ENCODE results near the gene KRT37. TPM values are rescaled to one million over a fixed set of nuclear protein-coding genes. Genes with fewer than 3 reads are reported as not detected.

Gene KRT37
- under 1 TPM in 3 of 8 experiments, not detected in 5; 0.05 to 0.41 (median 0.33) TPM for total RNA-seq

DNA sequence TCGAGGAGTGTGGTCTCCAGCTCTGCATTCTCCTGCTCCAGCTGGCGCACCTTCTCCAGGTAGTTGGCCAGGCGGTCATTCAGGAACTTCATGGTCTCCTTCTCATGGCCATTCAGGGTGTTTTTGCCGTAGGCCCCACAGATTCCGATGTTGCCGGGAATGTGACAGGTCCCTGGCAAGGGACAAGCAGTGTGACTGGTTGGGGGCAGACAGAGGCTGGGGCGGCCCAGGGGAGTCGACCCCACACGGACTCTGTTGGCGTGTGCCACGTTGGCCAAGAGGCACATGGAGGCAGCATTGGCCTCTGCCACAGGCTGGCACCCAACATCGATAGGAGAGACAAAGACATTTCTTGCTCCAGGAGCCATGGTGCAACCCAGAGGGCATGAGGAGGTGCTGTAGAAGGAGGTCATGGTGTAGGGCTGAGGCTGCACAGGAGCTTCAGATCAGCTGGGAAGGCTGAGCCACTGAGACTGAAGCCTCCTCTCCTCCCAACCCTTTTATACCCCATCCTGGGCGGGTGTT, at the start of gene KRT37:
Gene KRT37, minus strand, starts transcription at position 475 of the 525 bp plus-strand sequence. Its CDS starts 62 bp downstream, at position 413.
- Histone ChIP-seq H3K27ac (no peak within 1 kb of the TSS), H3K4me1 (replicated peaks in 1 of 2) (peaks cover 0 to 5% of the 10 kb centered on the region in 2 donors), H3K4me3 (no peak within 1 kb of the TSS)
- in situ Hi-C loops (cut with MboI; ENCODE audit: low pct_unique_long_range_greater_than_20kb in 2 of 9, low sequenced_read_pairs in 9 of 9, unreplicated experiment in 9 of 9) = loop anchor here in 1 of 9 experiments (25.0 kb wide), 1 partner anchor 88 kb away; the partner anchor contains the start of genes KRT13 and KRT15
- WGBS, 10 experiments = 40 to 100% (median 100%) methylated on average over 1 of the region's 13 CpGs; no CpG with 5 or more reads in 6 of the 10 experiments
- ATAC-seq (replicated peaks in 6 of 8) = no peak

- no peak for ATAC-seq (replicated peaks in 6 of 8)
- no peaks in the 10 kb centered on the region for H3K4me1 ChIP-seq (replicated peaks in 1 of 2)
- H3K27ac ChIP-seq = no peak overlapping the region
- no peak overlapping the region for H3K4me3 ChIP-seq
- in situ Hi-C loops (cut with MboI; ENCODE audit: low pct_unique_long_range_greater_than_20kb in 2 of 9, low sequenced_read_pairs in 9 of 9, unreplicated experiment in 9 of 9) = no loop called here
Observed at GRCh38 chr17:41468346-41468745, 44.0 kb upstream of the KRT37 start.

DNA sequence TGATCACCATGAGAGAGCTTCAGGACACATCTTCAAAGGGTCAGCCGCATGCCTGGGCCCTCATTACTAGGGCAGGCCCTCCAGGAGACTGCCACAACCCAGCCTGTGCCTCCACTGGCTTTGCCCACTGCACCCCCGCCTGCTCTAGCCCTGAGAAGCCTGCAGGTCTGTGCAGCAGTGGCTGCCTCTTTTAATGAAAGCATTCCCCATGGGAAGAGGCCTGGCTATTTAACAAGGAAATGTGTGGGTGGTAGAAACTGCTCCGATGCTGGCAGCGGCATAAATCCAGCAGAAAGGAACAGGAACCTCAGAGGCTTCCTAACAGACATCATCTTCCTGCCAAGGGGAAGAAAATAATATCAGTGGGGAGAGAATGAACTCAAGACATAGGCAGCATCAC, 43.2 kb upstream of the KRT37 start:
- in situ Hi-C loops (cut with MboI; ENCODE audit: low pct_unique_long_range_greater_than_20kb in 2 of 9, low sequenced_read_pairs in 9 of 9, unreplicated experiment in 9 of 9) = no loop called here
- Histone ChIP-seq H3K4me3 (no peak overlapping the region), H3K27ac (no peak overlapping the region), H3K4me1 (replicated peaks in 1 of 2) (no peaks in the 10 kb centered on the region)
- ATAC-seq (replicated peaks in 6 of 8) = peak in 1 of 8 experiments; percentile 50
- 72 to 92% (median 79%) methylated on average over 2 of the region's 4 CpGs; no CpG with 5 or more reads in 6 of the 10 experiments for WGBS, 10 experiments

GRCh38 chr17:41466988-41467387, 42.6 kb upstream of the KRT37 start, which contains the start of gene KRT32:
Gene KRT32, minus strand, starts transcription at chr17:41467386. Its CDS starts 61 bp downstream, at chr17:41467325.
- Histone ChIP-seq H3K4me3 (no peak within 1 kb of the TSS), H3K4me1 (replicated peaks in 1 of 2) (no peaks in the 10 kb centered on the region), H3K27ac (no peak within 1 kb of the TSS)
- in situ Hi-C loops (cut with MboI; ENCODE audit: low pct_unique_long_range_greater_than_20kb in 2 of 9, low sequenced_read_pairs in 9 of 9, unreplicated experiment in 9 of 9) = no loop called here
- ATAC-seq (replicated peaks in 6 of 8) = no peak
- 40 to 100% (median 77%) methylated on average over 1 to 5 of the region's 14 CpGs; no CpG with 5 or more reads in 6 of the 10 experiments for WGBS, 10 experiments

DNA sequence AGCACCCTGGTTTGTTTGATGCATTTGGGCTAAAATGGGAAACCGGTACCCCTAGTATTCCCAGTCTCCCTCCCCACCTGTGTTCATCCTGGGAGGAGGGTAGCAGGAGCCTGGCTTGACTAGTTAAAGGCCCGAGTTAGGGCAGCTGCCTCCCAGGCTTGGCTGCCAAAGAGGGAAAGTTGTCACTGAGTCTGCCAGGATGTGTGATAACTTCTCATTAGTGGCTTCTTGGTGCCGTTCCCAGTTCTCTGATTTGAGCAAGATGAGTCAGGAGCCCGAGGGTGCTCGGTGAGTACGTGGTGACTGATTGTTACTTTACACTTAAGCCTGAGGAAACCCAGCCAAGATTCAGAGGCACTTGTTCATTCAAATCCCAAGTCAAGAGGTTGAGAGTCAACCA, 40.3 kb upstream of the KRT37 start:
- no peaks in the 10 kb centered on the region for H3K4me1 ChIP-seq (replicated peaks in 1 of 2)
- in situ Hi-C loops (cut with MboI; ENCODE audit: low pct_unique_long_range_greater_than_20kb in 2 of 9, low sequenced_read_pairs in 9 of 9, unreplicated experiment in 9 of 9) = no loop called here
- H3K27ac ChIP-seq = no peak overlapping the region
- H3K4me3 ChIP-seq = no peak overlapping the region
- ATAC-seq (replicated peaks in 6 of 8) = peak in 3 of 8 experiments; percentile 29 to 99 (median 65)
- 0 to 100% (median 79%) methylated on average over 2 to 6 of the region's 6 CpGs; no CpG with 5 or more reads in 4 of the 10 experiments for WGBS, 10 experiments

- no peak overlapping the region for H3K4me3 ChIP-seq
- in situ Hi-C loops (cut with MboI; ENCODE audit: low pct_unique_long_range_greater_than_20kb in 2 of 9, low sequenced_read_pairs in 9 of 9, unreplicated experiment in 9 of 9) = no loop called here
- H3K27ac ChIP-seq = no peak overlapping the region
- no peaks in the 10 kb centered on the region for H3K4me1 ChIP-seq (replicated peaks in 1 of 2)
- 0 to 86% (median 80%) methylated on average over 1 to 4 of the region's 11 CpGs; no CpG with 5 or more reads in 3 of the 10 experiments for WGBS, 10 experiments
- no peak for ATAC-seq (replicated peaks in 6 of 8)
Observed at GRCh38 chr17:41464173-41464572, 39.8 kb upstream of the KRT37 start.

GRCh38 chr17:41463746-41464145, 39.4 kb upstream of the KRT37 start:
- no peak overlapping the region for H3K27ac ChIP-seq
- no peak overlapping the region for H3K4me3 ChIP-seq
- no peaks in the 10 kb centered on the region for H3K4me1 ChIP-seq (replicated peaks in 1 of 2)
- WGBS, 10 experiments = 40 to 100% (median 93%) methylated on average over 1 to 2 of the region's 8 CpGs; no CpG with 5 or more reads in 3 of the 10 experiments
- in situ Hi-C loops (cut with MboI; ENCODE audit: low pct_unique_long_range_greater_than_20kb in 2 of 9, low sequenced_read_pairs in 9 of 9, unreplicated experiment in 9 of 9) = no loop called here
- no peak for ATAC-seq (replicated peaks in 6 of 8)

DNA sequence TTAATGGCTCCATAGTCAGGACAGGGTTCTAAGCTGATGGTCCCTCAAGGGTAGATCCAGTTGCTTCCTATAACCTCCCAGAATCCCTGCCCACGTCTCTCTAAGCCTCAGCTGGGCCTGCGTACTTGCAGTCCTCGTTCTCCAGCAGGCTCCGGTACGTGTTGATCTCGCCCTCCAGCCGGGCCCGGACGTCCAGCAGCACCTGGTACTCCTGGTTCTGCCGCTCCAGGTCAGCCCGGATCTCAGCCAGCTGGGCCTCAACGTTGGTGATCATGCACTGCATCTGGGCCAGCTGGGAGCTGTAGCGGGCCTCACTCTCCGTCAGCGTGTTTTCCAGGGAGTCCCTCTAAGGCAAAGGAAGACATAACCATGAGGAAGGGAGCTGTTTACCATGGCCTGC, 38.3 kb upstream of the KRT37 start:
- no peaks in the 10 kb centered on the region for H3K4me1 ChIP-seq (replicated peaks in 1 of 2)
- in situ Hi-C loops (cut with MboI; ENCODE audit: low pct_unique_long_range_greater_than_20kb in 2 of 9, low sequenced_read_pairs in 9 of 9, unreplicated experiment in 9 of 9) = no loop called here
- ATAC-seq (replicated peaks in 6 of 8) = no peak
- no peak overlapping the region for H3K4me3 ChIP-seq
- H3K27ac ChIP-seq = no peak overlapping the region
- WGBS, 10 experiments = 0 to 73% (median 59%) methylated on average over 1 to 5 of the region's 15 CpGs; no CpG with 5 or more reads in 6 of the 10 experiments

- no peak overlapping the region for H3K4me3 ChIP-seq
- no peak for ATAC-seq (replicated peaks in 6 of 8)
- 19 to 90% (median 67%) methylated on average over 1 to 4 of the region's 4 CpGs; no CpG with 5 or more reads in 2 of the 10 experiments for WGBS, 10 experiments
- H3K27ac ChIP-seq = no peak overlapping the region
- H3K4me1 ChIP-seq (replicated peaks in 1 of 2) = no peaks in the 10 kb centered on the region
- in situ Hi-C loops (cut with MboI; ENCODE audit: low pct_unique_long_range_greater_than_20kb in 2 of 9, low sequenced_read_pairs in 9 of 9, unreplicated experiment in 9 of 9) = no loop called here
Observed at GRCh38 chr17:41457676-41458075, 33.3 kb upstream of the KRT37 start.

DNA sequence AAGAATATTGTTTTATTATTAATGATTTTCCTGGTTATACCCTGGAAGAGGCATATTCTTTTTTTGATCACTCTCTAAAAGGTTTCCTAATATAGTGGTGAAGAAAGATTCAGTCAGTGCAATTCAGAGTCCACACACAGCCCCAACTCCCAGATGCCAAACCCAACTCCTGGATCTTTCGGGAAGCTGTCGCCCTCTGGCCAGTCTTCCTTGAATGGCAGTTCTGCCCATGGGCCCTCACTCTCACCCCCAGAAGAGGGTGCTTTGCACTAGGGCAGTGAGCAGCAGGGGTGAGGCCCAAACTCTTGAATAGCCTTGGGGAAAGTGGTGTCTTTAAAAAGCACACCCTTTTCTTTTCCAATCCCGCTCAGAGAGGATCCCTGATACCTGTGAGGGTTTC, 31.8 kb upstream of the KRT37 start:
- 83 to 100% (median 90%) methylated on average over 1 to 3 of the region's 3 CpGs; no CpG with 5 or more reads in 5 of the 10 experiments for WGBS, 10 experiments
- Histone ChIP-seq H3K4me1 (replicated peaks in 1 of 2) (no peaks in the 10 kb centered on the region), H3K27ac (no peak overlapping the region), H3K4me3 (no peak overlapping the region)
- no peak for ATAC-seq (replicated peaks in 6 of 8)
- in situ Hi-C loops (cut with MboI; ENCODE audit: low pct_unique_long_range_greater_than_20kb in 2 of 9, low sequenced_read_pairs in 9 of 9, unreplicated experiment in 9 of 9) = no loop called here

- Histone ChIP-seq H3K4me1 (replicated peaks in 1 of 2) (no peaks in the 10 kb centered on the region), H3K27ac (no peak overlapping the region), H3K4me3 (no peak overlapping the region)
- in situ Hi-C loops (cut with MboI; ENCODE audit: low pct_unique_long_range_greater_than_20kb in 2 of 9, low sequenced_read_pairs in 9 of 9, unreplicated experiment in 9 of 9) = no loop called here
- ATAC-seq (replicated peaks in 6 of 8) = no peak
- WGBS, 10 experiments = 83 to 100% methylated on average over 1 of the region's 1 CpG; no CpG with 5 or more reads in 8 of the 10 experiments
Observed at GRCh38 chr17:41455236-41455635, 30.9 kb upstream of the KRT37 start.

DNA sequence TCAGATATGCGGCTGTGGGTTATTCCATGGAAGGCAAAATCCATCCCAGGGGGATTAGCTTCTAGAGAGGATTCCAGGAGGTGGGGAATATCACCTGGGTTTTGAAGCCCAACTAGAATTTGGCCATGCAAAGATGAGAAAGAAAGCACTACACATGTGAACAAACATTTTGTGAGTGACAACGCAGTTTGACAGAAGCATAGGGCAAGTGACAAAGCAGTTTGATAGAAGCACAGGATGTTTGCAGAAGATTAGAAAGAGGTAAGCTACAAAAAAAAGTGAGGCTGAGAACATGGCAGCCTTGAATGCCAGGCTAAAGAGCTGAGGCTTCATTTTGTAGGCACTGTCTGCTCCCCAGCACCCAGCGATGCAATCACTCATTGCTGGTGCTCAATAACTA, 28.7 kb upstream of the KRT37 start:
- no peaks in the 10 kb centered on the region for H3K4me1 ChIP-seq (replicated peaks in 1 of 2)
- no peak for ATAC-seq (replicated peaks in 6 of 8)
- no peak overlapping the region for H3K27ac ChIP-seq
- in situ Hi-C loops (cut with MboI; ENCODE audit: low pct_unique_long_range_greater_than_20kb in 2 of 9, low sequenced_read_pairs in 9 of 9, unreplicated experiment in 9 of 9) = no loop called here
- 43 to 100% (median 86%) methylated on average over 1 to 3 of the region's 3 CpGs; no CpG with 5 or more reads in 3 of the 10 experiments for WGBS, 10 experiments
- no peak overlapping the region for H3K4me3 ChIP-seq

GRCh38 chr17:41452281-41452680, 27.9 kb upstream of the KRT37 start:
- Histone ChIP-seq H3K4me3 (no peak overlapping the region), H3K4me1 (replicated peaks in 1 of 2) (no peaks in the 10 kb centered on the region), H3K27ac (no peak overlapping the region)
- WGBS, 10 experiments = 0 to 69% (median 4%) methylated on average over 1 to 4 of the region's 4 CpGs; no CpG with 5 or more reads in 2 of the 10 experiments
- ATAC-seq (replicated peaks in 6 of 8) = no peak
- in situ Hi-C loops (cut with MboI; ENCODE audit: low pct_unique_long_range_greater_than_20kb in 2 of 9, low sequenced_read_pairs in 9 of 9, unreplicated experiment in 9 of 9) = no loop called here

All from motor neuron (in vitro differentiated cells).